ENCODE measurements around the gene CPEB3.

CPEB3 gene

GRCh38 chr10:92024700-92025099, 266.2 kb downstream of the CPEB3 start:
- DNase-seq, result no peak

- DNase-seq, result no peak
Measured at GRCh38 chr10:92014620-92015019, 276.3 kb downstream of the CPEB3 start.

- no peak for DNase-seq
Measured at GRCh38 chr10:92011560-92012214, 279.2 kb downstream of the CPEB3 start.

- DNase-seq, result no peak
Measured at GRCh38 chr10:92010047-92010735, 280.7 kb downstream of the CPEB3 start.

- no peak for DNase-seq
Measured at GRCh38 chr10:92009445-92009844, 281.4 kb downstream of the CPEB3 start.

- no peak for DNase-seq
Measured at GRCh38 chr10:92005978-92006377, 284.9 kb downstream of the CPEB3 start.

- DNase-seq, result no peak
Measured at GRCh38 chr10:92003258-92003657, 287.6 kb downstream of the CPEB3 start.

GRCh38 chr10:92001995-92002394, 288.9 kb downstream of the CPEB3 start:
- no peak for DNase-seq

- DNase-seq, result no peak
Measured at GRCh38 chr10:92001581-92001980, 289.3 kb downstream of the CPEB3 start.

Measured in cerebellar nuclear complex (tissue), 1 donor.